Upper lobe of left lung (tissue), 6 donors: ENCODE results near the gene CDK5R1. TPM values are rescaled to one million over a fixed set of nuclear protein-coding genes. Genes with fewer than 3 reads are reported as not detected.

Source experiments
- ATAC-seq, 2 donors: fragments of 200-7000 bp; cut with Tn5 transposase; one replicate each; pipeline ENCODE4 v1.9.1; 2022; ENCODE audit warnings: mild to moderate bottlenecking in 2 of 2, moderate library complexity in 2 of 2; ENCODE audit not compliant: low FRiP score in 2 of 2
- DNase-seq, 2 donors: peaks; one replicate each; pipeline ENCODE4 v3.0.0-alpha.2; 2019 to 2020
- H3K27ac ChIP-seq, 4 donors: fragments of 200-600 bp; sonication (generic); one replicate each; pipeline ENCODE4 v1.5.1; 2016 to 2019
- H3K27me3 ChIP-seq, 4 donors: fragments of 200-600 bp; sonication (generic); one replicate each; pipeline ENCODE4 v1.5.1; 2017 to 2019
- H3K36me3 ChIP-seq, 4 donors: fragments of 200-600 bp; sonication (generic); one replicate each; pipeline ENCODE4 v1.5.1; 2016 to 2019
- H3K4me1 ChIP-seq, 4 donors: fragments of 200-600 bp; sonication (generic); one replicate each; pipeline ENCODE4 v1.5.1; 2018 to 2019
- H3K4me3 ChIP-seq, 4 donors: fragments of 200-600 bp; sonication (generic); one replicate each; pipeline ENCODE4 v1.5.1; 2017 to 2019; ENCODE audit warnings: mild to moderate bottlenecking in 2 of 4, moderate library complexity in 1 of 4
- H3K9me3 ChIP-seq, 4 donors: fragments of 200-600 bp; sonication (generic); one replicate each; pipeline ENCODE4 v1.5.1; 2018 to 2019
- CTCF ChIP-seq, 6 experiments: fragments of 450-650 bp in 4 of 6; fragments of 200-600 bp in 2 of 6; sonication (generic) in 2 of 6; IDR thresholded peaks; one replicate each; pipeline ENCODE4 v1.5.1; 2016 to 2019; ENCODE audit warnings: antibody characterized with exemption in 6 of 6
- EP300 ChIP-seq, 4 donors: sonication (generic); formaldehyde crosslinking; IDR thresholded peaks; one replicate each; pipeline ENCODE4 v1.5.1; 2017; ENCODE audit warnings: antibody characterized with exemption in 4 of 4, control low read depth in 2 of 4
- POLR2A ChIP-seq, 4 donors: fragments of 450-650 bp; IDR thresholded peaks; one replicate each; pipeline ENCODE4 v1.5.1; 2016 to 2017; ENCODE audit warnings: antibody characterized with exemption in 4 of 4, mild to moderate bottlenecking in 2 of 4
- POLR2AphosphoS5 ChIP-seq, 2 donors: sonication (generic); formaldehyde crosslinking; IDR thresholded peaks; one replicate each; pipeline ENCODE4 v1.5.1; 2017; ENCODE audit warnings: antibody characterized with exemption in 2 of 2
- WGBS, 2 donors: methylation state at CpG; one replicate each; pipeline ENCODE4 v1.1.5; 2017 to 2018; 5-methylcytosine and 5-hydroxymethylcytosine counted together
- total RNA-seq, 6 donors: library from RNA; depleted of rRNA in 4 of 6; stranded (reverse); fragments of >200 nt in 4 of 6; gene quantifications; one replicate each; pipeline versions ENCODE4 v1.1.0 to v1.2.1, GENCODE V29; 2016 to 2021
- donor health status: DM: no; HTN: no; CAD: no; lungs with moderate emphysema.
- donor health status: DM: no; HTN: yes; CAD: no; lungs with severe emphysema.

The CDK5R1 gene
- total RNA-seq, 6 donors from 2014 or later, result 0.76 to 3.1 (median 1.5) TPM

- Histone ChIP-seq H3K4me3 (peak overlapping the region in 2 of 4 donors; percentile 71 to 72), H3K4me1 (peaks cover 16 to 29% (median 19%) of the 10 kb centered on the region in 4 donors), H3K27me3 (no peaks in the 10 kb centered on the region), H3K9me3 (no peaks in the 10 kb centered on the region), H3K27ac (no peak overlapping the region), H3K36me3 (peaks cover 0 to 2% (median 0%) of the 10 kb centered on the region in 4 donors)
- 94 to 97% methylated on average over 16 of the region's 16 CpGs for WGBS, 2 donors
- DNase-seq, result no peak
- no peak for TF ChIP-seq POLR2A (IDR thresholded peaks at IDR 0.05)
- TF ChIP-seq CTCF (IDR thresholded peaks at IDR 0.05), result no peak
- TF ChIP-seq POLR2AphosphoS5 (IDR thresholded peaks at IDR 0.05), result no peak
- TF ChIP-seq EP300 (IDR thresholded peaks at IDR 0.05), result no peak
- no peak for ATAC-seq
Observed at GRCh38 chr17:32488177-32488542, 1.4 kb downstream of the CDK5R1 start.

GRCh38 chr17:32488604-32489180 is 1.9 kb downstream of the CDK5R1 start:
- peak in 1 of 2 donors; percentile 20 for DNase-seq
- Histone ChIP-seq H3K36me3 (peaks cover 0 to 5% (median 0%) of the 10 kb centered on the region in 4 donors), H3K27me3 (no peaks in the 10 kb centered on the region), H3K4me3 (peak overlapping the region in 1 of 4 donors; percentile 71), H3K9me3 (no peaks in the 10 kb centered on the region), H3K4me1 (peaks cover 16 to 29% (median 20%) of the 10 kb centered on the region in 4 donors), H3K27ac (no peak overlapping the region)
- TF ChIP-seq EP300 (IDR thresholded peaks at IDR 0.05) (no peak), POLR2A (IDR thresholded peaks at IDR 0.05) (no peak), CTCF (IDR thresholded peaks at IDR 0.05) (no peak), POLR2AphosphoS5 (IDR thresholded peaks at IDR 0.05) (no peak)
- 93 to 96% methylated on average over 12 to 13 of the region's 13 CpGs for WGBS, 2 donors
- ATAC-seq, result no peak

DNA sequence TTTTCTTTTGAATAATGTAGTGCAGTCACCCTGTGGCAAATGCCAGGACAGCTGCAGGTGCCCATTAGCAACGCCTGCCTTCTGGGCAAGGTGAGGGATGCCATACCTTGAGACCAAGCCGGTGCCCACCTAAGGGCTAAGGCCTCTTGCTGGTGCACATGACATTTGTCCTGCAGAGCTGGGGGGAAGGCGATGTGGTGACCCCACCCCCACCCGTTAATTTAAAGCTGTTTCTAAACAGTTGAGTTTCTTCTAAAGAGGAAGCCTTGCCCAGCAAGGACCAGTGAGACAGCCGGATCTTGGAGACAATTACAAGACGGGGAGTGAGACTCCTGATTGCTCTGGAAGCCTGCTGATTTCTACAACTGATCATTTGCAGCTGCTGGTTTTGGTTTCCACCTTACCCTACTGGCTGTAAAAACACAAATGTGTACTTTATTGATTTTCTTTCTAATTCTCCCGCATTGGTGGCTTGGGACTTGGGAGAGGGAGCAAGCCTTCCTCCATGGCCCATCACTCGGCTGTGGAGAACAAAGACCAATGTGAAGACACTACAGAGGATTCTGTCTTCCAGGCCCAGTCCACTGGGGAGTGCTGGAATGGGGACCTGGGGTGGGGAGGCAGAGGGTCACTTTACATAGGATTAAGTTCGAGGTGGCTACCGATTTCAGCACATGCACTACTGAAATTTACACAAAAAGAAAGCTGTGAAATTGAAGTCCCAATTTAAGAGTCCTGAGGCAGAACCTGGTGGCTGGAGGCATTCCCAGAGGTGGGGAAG is 2.7 kb downstream of the CDK5R1 start:
- no peak for ATAC-seq
- Histone ChIP-seq H3K27ac (no peak overlapping the region), H3K9me3 (no peaks in the 10 kb centered on the region), H3K4me1 (peaks cover 19 to 36% (median 22%) of the 10 kb centered on the region in 4 donors), H3K27me3 (no peaks in the 10 kb centered on the region), H3K36me3 (peaks cover 0 to 8% (median 0%) of the 10 kb centered on the region in 4 donors), H3K4me3 (no peak overlapping the region)
- DNase-seq, result no peak
- no peak for TF ChIP-seq POLR2A (IDR thresholded peaks at IDR 0.05)
- TF ChIP-seq POLR2AphosphoS5 (IDR thresholded peaks at IDR 0.05), result no peak
- 88 to 94% methylated on average over 6 to 10 of the region's 10 CpGs for WGBS, 2 donors

- peaks cover 0 to 8% (median 0%) of the 10 kb centered on the region in 4 donors for H3K36me3 ChIP-seq
- H3K27ac ChIP-seq, result no peak overlapping the region
- 82 to 84% methylated on average over 9 to 16 of the region's 16 CpGs for WGBS, 2 donors
- no peaks in the 10 kb centered on the region for H3K9me3 ChIP-seq
- TF ChIP-seq EP300 (IDR thresholded peaks at IDR 0.05) (no peak), POLR2AphosphoS5 (IDR thresholded peaks at IDR 0.05) (no peak), CTCF (IDR thresholded peaks at IDR 0.05) (no peak)
- no peak overlapping the region for H3K4me3 ChIP-seq
- no peaks in the 10 kb centered on the region for H3K27me3 ChIP-seq
- DNase-seq, result peak in 1 of 2 donors; percentile 48
- H3K4me1 ChIP-seq, result peaks cover 22 to 42% (median 27%) of the 10 kb centered on the region in 4 donors
- ATAC-seq, result no peak
Observed at GRCh38 chr17:32490101-32490482, 3.3 kb downstream of the CDK5R1 start.

DNA sequence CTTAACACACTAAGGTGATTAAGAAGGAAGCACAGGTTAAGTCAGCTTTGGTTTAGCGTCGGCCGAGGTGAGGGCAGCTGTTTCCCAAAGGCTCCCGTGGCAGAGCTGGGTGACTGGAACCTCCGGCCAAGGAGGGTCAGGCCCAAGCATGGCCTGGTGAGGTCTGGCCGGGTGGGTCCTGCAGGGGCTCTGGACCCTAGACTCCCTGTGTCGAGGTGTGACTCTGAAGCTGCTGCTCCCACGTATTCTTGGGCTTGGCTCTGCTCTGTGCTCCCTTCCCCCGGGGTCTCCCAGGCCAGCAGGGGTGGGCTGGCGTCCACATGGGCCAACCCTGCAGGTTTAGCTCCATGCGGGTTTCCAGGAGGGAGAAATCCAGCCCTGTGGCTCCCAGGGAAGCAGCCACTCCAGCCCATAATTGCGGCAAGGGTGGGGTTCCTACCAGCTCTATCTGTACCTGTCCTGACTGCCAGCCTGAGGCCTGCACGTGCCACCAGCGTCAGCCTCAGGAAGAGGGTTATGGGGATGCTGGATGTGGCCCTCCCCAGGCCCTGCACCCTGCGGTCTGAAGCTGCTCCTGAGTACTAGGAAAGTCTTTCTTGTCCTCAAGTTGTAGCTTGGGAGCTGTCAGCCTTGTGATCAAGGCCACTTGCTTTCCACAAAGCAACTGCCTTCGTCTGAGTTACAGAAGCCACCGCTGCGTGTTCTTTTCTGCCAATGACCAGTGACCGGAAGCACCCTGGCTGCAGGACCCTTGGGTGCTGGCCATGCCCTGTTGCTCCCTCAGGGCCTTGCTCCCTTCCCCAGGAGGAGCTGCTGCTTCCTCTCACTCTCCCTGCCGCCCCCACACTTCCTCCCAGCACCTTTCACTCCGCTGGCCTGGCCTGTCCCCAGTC is 4.8 kb downstream of the CDK5R1 start:
- peaks cover 0 to 8% (median 0%) of the 10 kb centered on the region in 4 donors for H3K36me3 ChIP-seq
- WGBS, 2 donors, result 82 to 85% methylated on average over 14 to 20 of the region's 21 CpGs
- H3K4me3 ChIP-seq, result no peak overlapping the region
- H3K27me3 ChIP-seq, result no peaks in the 10 kb centered on the region
- TF ChIP-seq CTCF (IDR thresholded peaks at IDR 0.05) (no peak), POLR2A (IDR thresholded peaks at IDR 0.05) (no peak), EP300 (IDR thresholded peaks at IDR 0.05) (no peak), POLR2AphosphoS5 (IDR thresholded peaks at IDR 0.05) (no peak)
- peaks cover 24 to 44% (median 29%) of the 10 kb centered on the region in 4 donors for H3K4me1 ChIP-seq
- H3K27ac ChIP-seq, result no peak overlapping the region
- DNase-seq, result peak in 1 of 2 donors; percentile 32
- no peak for ATAC-seq
- no peaks in the 10 kb centered on the region for H3K9me3 ChIP-seq
